ENCODE data around the gene M1AP.

Gene M1AP

GRCh38 chr2:74596584-74596983 is 51.5 kb downstream of the M1AP start:
- Mint-ChIP-seq H3K4me3 (no peak overlapping the region), H3K9me3 (no peaks in the 10 kb centered on the region), H3K4me1 (no peaks in the 10 kb centered on the region), H3K27ac (no peak overlapping the region), H3K36me3 (no peaks in the 10 kb centered on the region), H3K27me3 (peaks cover 43% of the 10 kb centered on the region)
- CTCF ChIA-PET, result interaction anchor here (0.9 kb wide), 1 partner anchor 8 kb away, joined by 3 read pairs; no protein-coding TSS in a partner anchor
- no peak for DNase-seq

GRCh38 chr2:74593826-74594772 is 54.0 kb downstream of the M1AP start:
- Mint-ChIP-seq H3K4me3 (no peak overlapping the region), H3K27ac (no peak overlapping the region), H3K36me3 (no peaks in the 10 kb centered on the region), H3K9me3 (no peaks in the 10 kb centered on the region), H3K27me3 (peaks cover 42% of the 10 kb centered on the region), H3K4me1 (no peaks in the 10 kb centered on the region)
- no peak for DNase-seq
- CTCF ChIA-PET, result interaction anchor here (1.1 to 1.2 kb wide), 2 partner anchors 9 to 111 kb away, joined by 3 to 4 read pairs; partner anchors contain the start of genes CCDC142 and TTC31

- Mint-ChIP-seq H3K36me3 (no peaks in the 10 kb centered on the region), H3K9me3 (no peaks in the 10 kb centered on the region), H3K4me1 (peaks cover 29% of the 10 kb centered on the region)
Observed at GRCh38 chr2:74588664-74589063, 59.5 kb downstream of the M1AP start.

GRCh38 chr2:74587664-74588277 is 60.4 kb downstream of the M1AP start:
- peaks cover 32% of the 10 kb centered on the region for H3K4me1 Mint-ChIP-seq
- no peak overlapping the region for H3K4me3 Mint-ChIP-seq
- no peaks in the 10 kb centered on the region for H3K9me3 Mint-ChIP-seq
- H3K36me3 Mint-ChIP-seq, result no peaks in the 10 kb centered on the region
- H3K27ac Mint-ChIP-seq, result no peak overlapping the region
- peak; percentile 78 for DNase-seq
- CTCF ChIA-PET, result interaction anchor here (0.6 to 8.0 kb wide), 34 partner anchors 9 to 338 kb away, joined by 3 to 104 read pairs (median 4); partner anchors contain the start of genes AUP1, C2orf81, CCDC142 and HTRA2
- H3K27me3 Mint-ChIP-seq, result peaks cover 16% of the 10 kb centered on the region

More at GRCh38 chr2:74588664-74589063, 59.5 kb downstream of the M1AP start:
- Mint-ChIP-seq H3K27ac (no peak overlapping the region), H3K27me3 (peaks cover 25% of the 10 kb centered on the region), H3K4me3 (no peak overlapping the region)
- DNase-seq, result no peak
- CTCF ChIA-PET, result interaction anchor here (0.6 to 8.0 kb wide), 27 partner anchors 8 to 766 kb away, joined by 3 to 104 read pairs (median 4); partner anchors contain the start of genes AUP1, CCDC142, HTRA2 and INO80B

GRCh38 chr2:74585406-74586185 is 62.5 kb downstream of the M1AP start:
- Mint-ChIP-seq H3K27ac (peak overlapping the region; percentile 81), H3K36me3 (no peaks in the 10 kb centered on the region), H3K27me3 (peaks cover 7% of the 10 kb centered on the region), H3K4me3 (peak overlapping the region; percentile 14), H3K4me1 (peaks cover 32% of the 10 kb centered on the region), H3K9me3 (no peaks in the 10 kb centered on the region)
- CTCF ChIA-PET, result interaction anchor here (0.5 to 8.0 kb wide), 24 partner anchors 10 to 359 kb away, joined by 3 to 104 read pairs (median 5); partner anchors contain the start of genes AUP1, CCDC142, INO80B and MRPL53
- peak; percentile 38 for DNase-seq

- no peak overlapping the region for H3K27ac Mint-ChIP-seq
- H3K36me3 Mint-ChIP-seq, result no peaks in the 10 kb centered on the region
- peaks cover 3% of the 10 kb centered on the region for H3K27me3 Mint-ChIP-seq
- no peaks in the 10 kb centered on the region for H3K9me3 Mint-ChIP-seq
- CTCF ChIA-PET, result interaction anchor here (1.2 to 8.0 kb wide), 8 partner anchors 9 to 109 kb away, joined by 3 to 104 read pairs (median 34); partner anchors contain the start of genes CCDC142 and TTC31
- no peak overlapping the region for H3K4me3 Mint-ChIP-seq
- H3K4me1 Mint-ChIP-seq, result peaks cover 32% of the 10 kb centered on the region
- no peak for DNase-seq
Observed at GRCh38 chr2:74584088-74584645, 64.0 kb downstream of the M1AP start.

- DNase-seq, result no peak
- no peak overlapping the region for H3K27ac Mint-ChIP-seq
Observed at GRCh38 chr2:74583504-74583903, 64.6 kb downstream of the M1AP start.

GRCh38 chr2:74582184-74582583 is 65.9 kb downstream of the M1AP start:
- peaks cover 34% of the 10 kb centered on the region for H3K4me1 Mint-ChIP-seq
- DNase-seq, result no peak
- no peaks in the 10 kb centered on the region for H3K36me3 Mint-ChIP-seq
- H3K9me3 Mint-ChIP-seq, result no peaks in the 10 kb centered on the region
- no peak overlapping the region for H3K4me3 Mint-ChIP-seq
- H3K27me3 Mint-ChIP-seq, result no peaks in the 10 kb centered on the region
- CTCF ChIA-PET, result interaction anchor here (0.7 to 8.0 kb wide), 4 partner anchors 14 to 673 kb away, joined by 3 to 57 read pairs (median 3); partner anchors contain the start of genes CCDC142 and TTC31
- no peak overlapping the region for H3K27ac Mint-ChIP-seq

More at GRCh38 chr2:74583504-74583903, 64.6 kb downstream of the M1AP start:
- no peaks in the 10 kb centered on the region for H3K27me3 Mint-ChIP-seq
- CTCF ChIA-PET, result interaction anchor here (1.3 to 8.0 kb wide), 6 partner anchors 8 to 101 kb away, joined by 3 to 104 read pairs (median 34); partner anchors contain the start of genes CCDC142 and TTC31
- H3K4me3 Mint-ChIP-seq, result no peak overlapping the region
- no peaks in the 10 kb centered on the region for H3K36me3 Mint-ChIP-seq
- no peaks in the 10 kb centered on the region for H3K9me3 Mint-ChIP-seq
- H3K4me1 Mint-ChIP-seq, result peaks cover 32% of the 10 kb centered on the region

GRCh38 chr2:74581463-74581862 is 66.7 kb downstream of the M1AP start:
- H3K27ac Mint-ChIP-seq, result no peak overlapping the region
- no peaks in the 10 kb centered on the region for H3K27me3 Mint-ChIP-seq
- CTCF ChIA-PET, result no interaction called here
- DNase-seq, result no peak
- no peaks in the 10 kb centered on the region for H3K9me3 Mint-ChIP-seq
- H3K36me3 Mint-ChIP-seq, result no peaks in the 10 kb centered on the region
- H3K4me3 Mint-ChIP-seq, result no peak overlapping the region
- peaks cover 40% of the 10 kb centered on the region for H3K4me1 Mint-ChIP-seq

- H3K9me3 Mint-ChIP-seq, result no peaks in the 10 kb centered on the region
- H3K36me3 Mint-ChIP-seq, result peaks cover 4% of the 10 kb centered on the region
- CTCF ChIA-PET, result interaction anchor here (1.0 to 7.5 kb wide), 3 partner anchors 8 to 122 kb away, joined by 3 to 62 read pairs (median 3); no protein-coding TSS in a partner anchor
- no peaks in the 10 kb centered on the region for H3K27me3 Mint-ChIP-seq
- peaks cover 30% of the 10 kb centered on the region for H3K4me1 Mint-ChIP-seq
- no peak for DNase-seq
- H3K4me3 Mint-ChIP-seq, result no peak overlapping the region
- H3K27ac Mint-ChIP-seq, result no peak overlapping the region
Observed at GRCh38 chr2:74578408-74578807, 69.7 kb downstream of the M1AP start.

- Mint-ChIP-seq H3K9me3 (no peaks in the 10 kb centered on the region), H3K4me3 (no peak overlapping the region), H3K27me3 (no peaks in the 10 kb centered on the region), H3K4me1 (peaks cover 29% of the 10 kb centered on the region), H3K27ac (peak overlapping the region; percentile 20), H3K36me3 (peaks cover 4% of the 10 kb centered on the region)
- DNase-seq, result no peak
- CTCF ChIA-PET, result interaction anchor here (0.9 to 7.5 kb wide), 6 partner anchors 9 to 121 kb away, joined by 3 to 62 read pairs (median 4); partner anchors contain the start of genes CCDC142 and TTC31
Observed at GRCh38 chr2:74577448-74577847, 70.7 kb downstream of the M1AP start.

GRCh38 chr2:74576863-74577229 is 71.3 kb downstream of the M1AP start:
- DNase-seq, result no peak
- CTCF ChIA-PET, result interaction anchor here (0.9 to 7.5 kb wide), 4 partner anchors 10 to 94 kb away, joined by 3 to 62 read pairs (median 7); partner anchors contain the start of genes CCDC142 and TTC31
- H3K4me1 Mint-ChIP-seq, result peaks cover 29% of the 10 kb centered on the region

More at GRCh38 chr2:74576863-74577229, 71.3 kb downstream of the M1AP start:
- no peak overlapping the region for H3K27ac Mint-ChIP-seq
- H3K36me3 Mint-ChIP-seq, result peaks cover 4% of the 10 kb centered on the region
- H3K27me3 Mint-ChIP-seq, result no peaks in the 10 kb centered on the region
- H3K4me3 Mint-ChIP-seq, result no peak overlapping the region
- H3K9me3 Mint-ChIP-seq, result no peaks in the 10 kb centered on the region
